ENCODE measurements around the gene FBXW11. TPM values are rescaled to one million over a fixed set of nuclear protein-coding genes. Genes with fewer than 3 reads are reported as not detected.

FBXW11 gene
- total RNA-seq, 1 experiment from 2014 or later, result 52.0 TPM

DNA sequence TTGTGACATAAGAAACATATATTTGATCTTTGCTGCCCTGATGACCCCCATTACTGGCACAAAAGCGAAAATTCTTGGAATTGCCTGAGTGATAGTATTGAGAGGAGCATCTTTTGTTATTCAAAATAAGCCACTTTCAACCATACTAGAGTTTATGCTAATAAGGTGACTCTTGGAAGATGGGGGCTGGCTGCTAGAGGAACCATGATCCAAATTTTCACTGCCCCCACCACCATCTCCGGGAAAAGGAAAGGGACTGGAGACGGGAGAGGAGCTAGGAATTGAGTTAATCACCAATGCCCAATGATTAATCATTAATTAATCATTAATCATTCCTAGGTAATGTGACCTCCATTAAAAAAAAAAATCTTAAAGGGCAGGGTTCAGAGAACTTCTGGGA lies 25.6 kb downstream of the FBXW11 start:
- RAD21 ChIA-PET (ENCODE audit: low non-redundant PET in 1 of 2, low total read pairs in 2 of 2, uncharacterized antibody in 2 of 2, unreplicated experiment in 2 of 2), result no interaction called here
- no TSS peak for BruUV-seq (replicated peaks)

More for the DNA sequence above, 25.6 kb downstream of the FBXW11 start:
- no peak overlapping the region for H3K9ac ChIP-seq (ENCODE audit: low read length)
- ATAC-seq, result no peak
- H3K4me3 ChIP-seq (replicated peaks in 1 of 2; ENCODE audit: low read depth in 1 of 2, low read length in 2 of 2), result no peak overlapping the region
- H3K27me3 ChIP-seq (ENCODE audit: insufficient read depth, low read length), result no peaks in the 10 kb centered on the region
- H3K4me1 ChIP-seq (ENCODE audit: control insufficient read depth in 1 of 2, insufficient read depth in 2 of 2, low read length in 2 of 2), result no peaks in the 10 kb centered on the region; a peak in 1 of 4 replicates
- no peaks in the 10 kb centered on the region; a peak in 1 of 4 replicates for H3K36me3 ChIP-seq (ENCODE audit: control insufficient read depth in 1 of 2, insufficient read depth in 2 of 2, low read length in 2 of 2)
- H3K27ac ChIP-seq (ENCODE audit: low read depth, low read length), result no peak overlapping the region
- peaks cover 8 to 14% of the 10 kb centered on the region in 2 experiments; a peak in 2 of 4 replicates for H3K9me3 ChIP-seq (ENCODE audit: control insufficient read depth in 1 of 2, insufficient read depth in 1 of 2, low read depth in 1 of 2, low read length in 2 of 2)
- ChIA-PET POLR2A (no interaction called here), CTCF (no interaction called here)
- H2AFZ ChIP-seq (ENCODE audit: low read depth, low read length, poor library complexity, severe bottlenecking), result no peak overlapping the region
- peaks cover 95% of the 10 kb centered on the region for H3K79me2 ChIP-seq (ENCODE audit: insufficient read depth, low read length)
- intact Hi-C loops (cut with micrococcal nuclease), result no loop called here
- H3K9me2 ChIP-seq (ENCODE audit: insufficient read depth), result no peaks in the 10 kb centered on the region
- TF ChIP-seq, protein P1, sequence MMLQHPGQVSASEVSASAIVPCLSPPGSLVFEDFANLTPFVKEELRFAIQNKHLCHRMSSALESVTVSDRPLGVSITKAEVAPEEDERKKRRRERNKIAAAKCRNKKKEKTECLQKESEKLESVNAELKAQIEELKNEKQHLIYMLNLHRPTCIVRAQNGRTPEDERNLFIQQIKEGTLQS (IDR thresholded peaks at IDR 0.05), result no peak
- TF ChIP-seq CBX3 (IDR thresholded peaks at IDR 0.05; ENCODE audit: low read depth) (no peak), TCF7L2 (IDR thresholded peaks at IDR 0.05; ENCODE audit: borderline replicate concordance, extremely low read depth, insufficient read depth, insufficient read length) (no peak), ELF1 (IDR thresholded peaks at IDR 0.05; ENCODE audit: borderline replicate concordance, low read depth) (no peak), SIN3A (IDR thresholded peaks at IDR 0.05; ENCODE audit: low read depth) (no peak), RAD21 (IDR thresholded peaks at IDR 0.05; ENCODE audit: low read depth) (no peak), FOSL1 (IDR thresholded peaks at IDR 0.05; ENCODE audit: low read depth) (no peak), SRF (IDR thresholded peaks at IDR 0.05; ENCODE audit: low read depth) (no peak), EZH2phosphoT487 (IDR thresholded peaks at IDR 0.05; ENCODE audit: borderline replicate concordance) (no peak), EGR1 (IDR thresholded peaks at IDR 0.05; ENCODE audit: low read depth) (no peak), YY1 (IDR thresholded peaks at IDR 0.05; ENCODE audit: extremely low read depth, insufficient replicate concordance, low read depth, low read length) (no peak), ZFX (IDR thresholded peaks at IDR 0.05) (no peak)
- TF ChIP-seq, protein P2, sequence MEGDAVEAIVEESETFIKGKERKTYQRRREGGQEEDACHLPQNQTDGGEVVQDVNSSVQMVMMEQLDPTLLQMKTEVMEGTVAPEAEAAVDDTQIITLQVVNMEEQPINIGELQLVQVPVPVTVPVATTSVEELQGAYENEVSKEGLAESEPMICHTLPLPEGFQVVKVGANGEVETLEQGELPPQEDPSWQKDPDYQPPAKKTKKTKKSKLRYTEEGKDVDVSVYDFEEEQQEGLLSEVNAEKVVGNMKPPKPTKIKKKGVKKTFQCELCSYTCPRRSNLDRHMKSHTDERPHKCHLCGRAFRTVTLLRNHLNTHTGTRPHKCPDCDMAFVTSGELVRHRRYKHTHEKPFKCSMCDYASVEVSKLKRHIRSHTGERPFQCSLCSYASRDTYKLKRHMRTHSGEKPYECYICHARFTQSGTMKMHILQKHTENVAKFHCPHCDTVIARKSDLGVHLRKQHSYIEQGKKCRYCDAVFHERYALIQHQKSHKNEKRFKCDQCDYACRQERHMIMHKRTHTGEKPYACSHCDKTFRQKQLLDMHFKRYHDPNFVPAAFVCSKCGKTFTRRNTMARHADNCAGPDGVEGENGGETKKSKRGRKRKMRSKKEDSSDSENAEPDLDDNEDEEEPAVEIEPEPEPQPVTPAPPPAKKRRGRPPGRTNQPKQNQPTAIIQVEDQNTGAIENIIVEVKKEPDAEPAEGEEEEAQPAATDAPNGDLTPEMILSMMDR (IDR thresholded peaks at IDR 0.05 in 2 of 3, conservative IDR thresholded peaks at IDR 0.05 in 1 of 3; ENCODE audit: borderline replicate concordance in 1 of 3, insufficient read depth in 1 of 3, low read depth in 2 of 3, low read length in 2 of 3), result no peak
- TF ChIP-seq, protein P3, sequence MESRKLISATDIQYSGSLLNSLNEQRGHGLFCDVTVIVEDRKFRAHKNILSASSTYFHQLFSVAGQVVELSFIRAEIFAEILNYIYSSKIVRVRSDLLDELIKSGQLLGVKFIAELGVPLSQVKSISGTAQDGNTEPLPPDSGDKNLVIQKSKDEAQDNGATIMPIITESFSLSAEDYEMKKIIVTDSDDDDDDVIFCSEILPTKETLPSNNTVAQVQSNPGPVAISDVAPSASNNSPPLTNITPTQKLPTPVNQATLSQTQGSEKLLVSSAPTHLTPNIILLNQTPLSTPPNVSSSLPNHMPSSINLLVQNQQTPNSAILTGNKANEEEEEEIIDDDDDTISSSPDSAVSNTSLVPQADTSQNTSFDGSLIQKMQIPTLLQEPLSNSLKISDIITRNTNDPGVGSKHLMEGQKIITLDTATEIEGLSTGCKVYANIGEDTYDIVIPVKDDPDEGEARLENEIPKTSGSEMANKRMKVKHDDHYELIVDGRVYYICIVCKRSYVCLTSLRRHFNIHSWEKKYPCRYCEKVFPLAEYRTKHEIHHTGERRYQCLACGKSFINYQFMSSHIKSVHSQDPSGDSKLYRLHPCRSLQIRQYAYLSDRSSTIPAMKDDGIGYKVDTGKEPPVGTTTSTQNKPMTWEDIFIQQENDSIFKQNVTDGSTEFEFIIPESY (IDR thresholded peaks at IDR 0.05; ENCODE audit: extremely low read depth, insufficient replicate concordance, low read length), result no peak
- TF ChIP-seq, protein P4, sequence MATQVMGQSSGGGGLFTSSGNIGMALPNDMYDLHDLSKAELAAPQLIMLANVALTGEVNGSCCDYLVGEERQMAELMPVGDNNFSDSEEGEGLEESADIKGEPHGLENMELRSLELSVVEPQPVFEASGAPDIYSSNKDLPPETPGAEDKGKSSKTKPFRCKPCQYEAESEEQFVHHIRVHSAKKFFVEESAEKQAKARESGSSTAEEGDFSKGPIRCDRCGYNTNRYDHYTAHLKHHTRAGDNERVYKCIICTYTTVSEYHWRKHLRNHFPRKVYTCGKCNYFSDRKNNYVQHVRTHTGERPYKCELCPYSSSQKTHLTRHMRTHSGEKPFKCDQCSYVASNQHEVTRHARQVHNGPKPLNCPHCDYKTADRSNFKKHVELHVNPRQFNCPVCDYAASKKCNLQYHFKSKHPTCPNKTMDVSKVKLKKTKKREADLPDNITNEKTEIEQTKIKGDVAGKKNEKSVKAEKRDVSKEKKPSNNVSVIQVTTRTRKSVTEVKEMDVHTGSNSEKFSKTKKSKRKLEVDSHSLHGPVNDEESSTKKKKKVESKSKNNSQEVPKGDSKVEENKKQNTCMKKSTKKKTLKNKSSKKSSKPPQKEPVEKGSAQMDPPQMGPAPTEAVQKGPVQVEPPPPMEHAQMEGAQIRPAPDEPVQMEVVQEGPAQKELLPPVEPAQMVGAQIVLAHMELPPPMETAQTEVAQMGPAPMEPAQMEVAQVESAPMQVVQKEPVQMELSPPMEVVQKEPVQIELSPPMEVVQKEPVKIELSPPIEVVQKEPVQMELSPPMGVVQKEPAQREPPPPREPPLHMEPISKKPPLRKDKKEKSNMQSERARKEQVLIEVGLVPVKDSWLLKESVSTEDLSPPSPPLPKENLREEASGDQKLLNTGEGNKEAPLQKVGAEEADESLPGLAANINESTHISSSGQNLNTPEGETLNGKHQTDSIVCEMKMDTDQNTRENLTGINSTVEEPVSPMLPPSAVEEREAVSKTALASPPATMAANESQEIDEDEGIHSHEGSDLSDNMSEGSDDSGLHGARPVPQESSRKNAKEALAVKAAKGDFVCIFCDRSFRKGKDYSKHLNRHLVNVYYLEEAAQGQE (IDR thresholded peaks at IDR 0.05; ENCODE audit: low read depth), result no peak
- no peaks in the 10 kb centered on the region for H4K20me1 ChIP-seq (ENCODE audit: insufficient read depth)
- DNase-seq (ENCODE audit: low read depth, low spot score), result no peak
- H3K4me2 ChIP-seq (ENCODE audit: low read length), result no peak overlapping the region
